ENCODE measurements around the gene SMTN. TPM values are rescaled to one million over a fixed set of nuclear protein-coding genes. Genes with fewer than 3 reads are reported as not detected.
"Not testable (repeated sequence)": the region's sequence is repeated elsewhere in the genome, so short reads cannot be mapped to it uniquely, and the experiment has no call there.

SMTN gene
- total RNA-seq, 1 donor from 2014 or later = 220 TPM

- DNase-seq (ENCODE audit: extremely low read depth, low read depth, low spot score) = not testable (repeated sequence)
These were observed 11.3 kb upstream of the SMTN start for GRCh38 chr22:31069691-31070314.

GRCh38 chr22:31073125-31073524, 8.0 kb upstream of the SMTN start:
- DNase-seq (ENCODE audit: extremely low read depth, low read depth, low spot score) = not testable (repeated sequence)

- DNase-seq (ENCODE audit: extremely low read depth, low read depth, low spot score) = not testable (repeated sequence)
These were observed 7.5 kb upstream of the SMTN start for GRCh38 chr22:31073545-31074145.

GRCh38 chr22:31075961-31076360, 5.2 kb upstream of the SMTN start:
- no peak for DNase-seq (ENCODE audit: extremely low read depth, low read depth, low spot score)

- DNase-seq (ENCODE audit: extremely low read depth, low read depth, low spot score) = no peak
These were observed 3.4 kb upstream of the SMTN start for GRCh38 chr22:31077681-31078080.

GRCh38 chr22:31078389-31078788, 2.7 kb upstream of the SMTN start:
- not testable (repeated sequence) for DNase-seq (ENCODE audit: extremely low read depth, low read depth, low spot score)

GRCh38 chr22:31079095-31079642, 1.9 kb upstream of the SMTN start:
- DNase-seq (ENCODE audit: extremely low read depth, low read depth, low spot score) = no peak

- no peak for DNase-seq (ENCODE audit: extremely low read depth, low read depth, low spot score)
These were observed 812 bp upstream of the SMTN start for GRCh38 chr22:31080164-31080847.

GRCh38 chr22:31081963-31082605, 966 bp downstream of the SMTN start:
- DNase-seq (ENCODE audit: extremely low read depth, low read depth, low spot score) = no peak

- no peak for DNase-seq (ENCODE audit: extremely low read depth, low read depth, low spot score)
These were observed 1.7 kb downstream of the SMTN start for GRCh38 chr22:31082606-31083376.

GRCh38 chr22:31083377-31083768, 2.3 kb downstream of the SMTN start:
- no peak for DNase-seq (ENCODE audit: extremely low read depth, low read depth, low spot score)

- no peak for DNase-seq (ENCODE audit: extremely low read depth, low read depth, low spot score)
These were observed 3.0 kb downstream of the SMTN start for GRCh38 chr22:31083923-31084810.

- no peak for DNase-seq (ENCODE audit: extremely low read depth, low read depth, low spot score)
These were observed 3.8 kb downstream of the SMTN start for GRCh38 chr22:31084811-31085492.

GRCh38 chr22:31085493-31085824, 4.3 kb downstream of the SMTN start:
- no peak for DNase-seq (ENCODE audit: extremely low read depth, low read depth, low spot score)

- no peak for DNase-seq (ENCODE audit: extremely low read depth, low read depth, low spot score)
These were observed 4.8 kb downstream of the SMTN start for GRCh38 chr22:31085928-31086327.

GRCh38 chr22:31086703-31087330, 5.7 kb downstream of the SMTN start:
- no peak for DNase-seq (ENCODE audit: extremely low read depth, low read depth, low spot score)

GRCh38 chr22:31087744-31088215, 6.7 kb downstream of the SMTN start:
- DNase-seq (ENCODE audit: extremely low read depth, low read depth, low spot score) = no peak

GRCh38 chr22:31088233-31088986, 7.3 kb downstream of the SMTN start:
- no peak for DNase-seq (ENCODE audit: extremely low read depth, low read depth, low spot score)
